Parathyroid adenoma (tissue), 2 donors: ENCODE data around the gene VAMP7.
"Not testable (repeated sequence)": the region's sequence is repeated elsewhere in the genome, so short reads cannot be mapped to it uniquely, and the experiment has no call there.

Source experiments
- H2AFZ ChIP-seq: fragments of 300-600 bp; sonication (generic); one replicate; pipeline ENCODE4 v1.7.0; 2017; ENCODE audit warnings: antibody characterized with exemption, mild to moderate bottlenecking
- H3K27ac ChIP-seq: fragments of 300-600 bp; sonication (generic); one replicate; pipeline ENCODE4 v1.7.0; 2017
- H3K27me3 ChIP-seq: fragments of 300-600 bp; sonication (generic); one replicate; pipeline ENCODE4 v1.7.0; 2017; ENCODE audit warnings: low read length; ENCODE audit not compliant: control insufficient read depth, insufficient read depth
- H3K36me3 ChIP-seq: fragments of 300-600 bp; sonication (generic); one replicate; pipeline ENCODE4 v1.7.0; 2017; ENCODE audit warnings: low read length; ENCODE audit not compliant: control insufficient read depth, insufficient read depth
- H3K4me1 ChIP-seq: fragments of 300-600 bp; sonication (generic); one replicate; pipeline ENCODE4 v1.7.0; 2017; ENCODE audit warnings: control low read depth
- H3K4me2 ChIP-seq: fragments of 300-600 bp; sonication (generic); one replicate; pipeline ENCODE4 v1.7.0; 2017; ENCODE audit warnings: low read length
- H3K4me3 ChIP-seq: fragments of 300-600 bp; sonication (generic); one replicate; pipeline ENCODE4 v1.7.0; 2017; ENCODE audit warnings: low read depth, low read length
- H3K79me2 ChIP-seq: fragments of 300-600 bp; sonication (generic); one replicate; pipeline ENCODE4 v1.7.0; 2017; ENCODE audit warnings: control low read depth
- H3K9ac ChIP-seq: fragments of 300-600 bp; sonication (generic); one replicate; pipeline ENCODE4 v1.7.0; 2017; ENCODE audit warnings: mild to moderate bottlenecking
- H3K9me3 ChIP-seq: fragments of 300-600 bp; sonication (generic); one replicate; pipeline ENCODE4 v1.7.0; 2017; ENCODE audit warnings: low read length; ENCODE audit not compliant: control insufficient read depth
- CTCF ChIP-seq: fragments of 300-600 bp; sonication (generic); IDR thresholded peaks from one replicate; pipeline ENCODE4 v1.7.0; 2017; ENCODE audit warnings: antibody characterized with exemption, mild to moderate bottlenecking
- donor health status: primary hyperparathyroidism.

VAMP7 gene

GRCh38 chrX:155899366-155899765 is 18.2 kb downstream of the VAMP7 start:
- no peak overlapping the region for H3K4me3 ChIP-seq
- no peaks in the 10 kb centered on the region for H3K4me1 ChIP-seq
- H3K4me2 ChIP-seq: no peak overlapping the region
- H3K27ac ChIP-seq: no peak overlapping the region
- TF ChIP-seq CTCF: no peak
- no peak overlapping the region for H3K9ac ChIP-seq
- H3K79me2 ChIP-seq: no peaks in the 10 kb centered on the region
- H3K36me3 ChIP-seq: no peaks in the 10 kb centered on the region
- H3K9me3 ChIP-seq: no peaks in the 10 kb centered on the region
- no peak overlapping the region for H2AFZ ChIP-seq
- no peaks in the 10 kb centered on the region for H3K27me3 ChIP-seq

- no peak for TF ChIP-seq CTCF
- Histone ChIP-seq H3K4me3 (no peak overlapping the region), H3K36me3 (no peaks in the 10 kb centered on the region), H3K27me3 (no peaks in the 10 kb centered on the region), H3K79me2 (no peaks in the 10 kb centered on the region), H3K9ac (no peak overlapping the region), H3K9me3 (no peaks in the 10 kb centered on the region), H3K4me2 (no peak overlapping the region), H3K27ac (no peak overlapping the region), H2AFZ (no peak overlapping the region), H3K4me1 (no peaks in the 10 kb centered on the region)
These were observed 19.6 kb downstream of the VAMP7 start for GRCh38 chrX:155900765-155901164.

GRCh38 chrX:155907661-155908060 is 26.5 kb downstream of the VAMP7 start:
- H3K4me1 ChIP-seq, H2AFZ ChIP-seq, H3K9ac ChIP-seq, H3K27me3 ChIP-seq, H3K4me3 ChIP-seq, H3K4me2 ChIP-seq, H3K36me3 ChIP-seq, H3K9me3 ChIP-seq, H3K79me2 ChIP-seq, H3K27ac ChIP-seq: not testable (repeated sequence)

- H3K27ac ChIP-seq: no peak overlapping the region
- H3K9ac ChIP-seq: no peak overlapping the region
- no peak overlapping the region for H3K4me3 ChIP-seq
- no peak overlapping the region for H2AFZ ChIP-seq
- H3K36me3 ChIP-seq: no peaks in the 10 kb centered on the region
- H3K4me2 ChIP-seq: no peak overlapping the region
- H3K79me2 ChIP-seq: no peaks in the 10 kb centered on the region
- H3K9me3 ChIP-seq: no peaks in the 10 kb centered on the region
- no peaks in the 10 kb centered on the region for H3K27me3 ChIP-seq
- H3K4me1 ChIP-seq: no peaks in the 10 kb centered on the region
- TF ChIP-seq CTCF: no peak
These were observed 42.1 kb downstream of the VAMP7 start for GRCh38 chrX:155923200-155923599.

- H3K4me2 ChIP-seq, H3K4me3 ChIP-seq, H3K36me3 ChIP-seq, H3K79me2 ChIP-seq, H3K27ac ChIP-seq, H2AFZ ChIP-seq, H3K9ac ChIP-seq, H3K27me3 ChIP-seq, H3K9me3 ChIP-seq, H3K4me1 ChIP-seq: not testable (repeated sequence)
These were observed 49.9 kb downstream of the VAMP7 start for GRCh38 chrX:155930852-155931618.

GRCh38 chrX:155938132-155938531 is 57.0 kb downstream of the VAMP7 start:
- Histone ChIP-seq H3K4me1 (no peaks in the 10 kb centered on the region), H3K9me3 (no peaks in the 10 kb centered on the region), H3K27ac (no peak overlapping the region), H3K9ac (no peak overlapping the region), H3K36me3 (no peaks in the 10 kb centered on the region), H3K27me3 (no peaks in the 10 kb centered on the region), H3K79me2 (no peaks in the 10 kb centered on the region), H3K4me3 (no peak overlapping the region), H3K4me2 (no peak overlapping the region), H2AFZ (no peak overlapping the region)
- no peak for TF ChIP-seq CTCF
